ENCODE data around the gene CERS3. TPM values are rescaled to one million over a fixed set of nuclear protein-coding genes. Genes with fewer than 3 reads are reported as not detected.

The CERS3 gene
- total and polyA plus RNA-seq, 2 of the 4 experiments (the other 2 are of a cell fraction) = not detected

DNA sequence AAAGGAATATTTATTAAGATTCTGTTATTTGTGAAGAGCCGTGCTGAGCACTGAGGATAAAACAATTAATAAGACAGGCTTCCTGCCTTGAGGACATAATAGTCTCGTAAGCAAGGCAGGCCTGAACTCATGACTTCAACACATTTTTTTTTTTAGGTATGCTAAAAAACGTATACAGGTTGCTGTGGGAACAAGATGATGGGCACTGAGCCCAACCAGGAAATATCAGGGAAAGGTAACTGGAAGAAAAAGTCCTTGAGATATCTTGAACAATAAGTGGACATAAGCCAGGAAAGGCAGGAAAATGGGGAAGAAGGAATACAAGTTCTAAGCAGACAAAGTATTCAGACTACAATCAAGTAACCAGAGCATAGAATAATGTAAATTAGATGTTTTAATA is 26.1 kb downstream of the CERS3 start:
- no peak overlapping the region for H3K4me2 ChIP-seq (ENCODE audit: low read depth, low read length)
- CTCF ChIA-PET = no interaction called here
- no peak overlapping the region for H2BK15ac ChIP-seq (ENCODE audit: low read depth, low read length)
- H2BK5ac ChIP-seq (ENCODE audit: low read depth, low read length, poor library complexity, severe bottlenecking) = no peak overlapping the region
- no peak overlapping the region for H3K4me3 ChIP-seq (ENCODE audit: insufficient read depth, low read depth, low read length)
- no peak overlapping the region for H2BK20ac ChIP-seq (ENCODE audit: low read depth, low read length)
- no peaks in the 10 kb centered on the region for H3K4me1 ChIP-seq (ENCODE audit: control insufficient read depth, insufficient read depth, low read length)
- H3K56ac ChIP-seq (ENCODE audit: extremely low read depth, insufficient read depth, low read length) = no peak overlapping the region
- dilution Hi-C loops (cut with HindIII; ENCODE audit: low sequenced_read_pairs, unreplicated experiment) = no loop called here
- no TSS peak for BruUV-seq (replicated peaks)
- no peaks in the 10 kb centered on the region for H3K36me3 ChIP-seq (ENCODE audit: control insufficient read depth, insufficient read depth, low read length)
- H3K9me3 ChIP-seq (ENCODE audit: control insufficient read depth, insufficient read depth, low read length) = peaks cover 4% of the 10 kb centered on the region; the same call in 1 of the 2 replicates
- no CpG with 5 or more reads among the region's 3 CpGs for WGBS, 2 experiments (ENCODE audit: extremely low coverage in 2 of 2, insufficient read length in 1 of 2)
- no peak overlapping the region for H2AFZ ChIP-seq (replicated peaks; ENCODE audit: low read length, poor library complexity)
- ATAC-seq (ENCODE audit: low read depth) (no peak), DNase-seq (no peak)
- no peaks in the 10 kb centered on the region for H4K20me1 ChIP-seq (ENCODE audit: insufficient read depth, low read length)
- no peak overlapping the region for H4K91ac ChIP-seq (ENCODE audit: insufficient read depth, low read depth, low read length)
- H3K9ac ChIP-seq (ENCODE audit: low read depth, low read length) = no peak overlapping the region
- H3K9me1 ChIP-seq (ENCODE audit: insufficient read depth, low read length) = no peaks in the 10 kb centered on the region
- H2AK5ac ChIP-seq (ENCODE audit: low read depth, low read length) = no peak overlapping the region
- H3K14ac ChIP-seq (replicated peaks; ENCODE audit: low read depth, low read length) = no peak overlapping the region
- H4K8ac ChIP-seq (ENCODE audit: low read depth in 2 of 2, low read length in 2 of 2) = no peak overlapping the region
- no peak overlapping the region for H4K5ac ChIP-seq (ENCODE audit: low read depth, low read length)
- no peak overlapping the region for H2BK120ac ChIP-seq (ENCODE audit: low read depth, low read length)
- H3K27ac ChIP-seq (ENCODE audit: insufficient read depth, low read length) = no peak overlapping the region
- H2AK9ac ChIP-seq (replicated peaks; ENCODE audit: low read depth, low read length, poor library complexity) = no peak overlapping the region
- in situ Hi-C loops (cut with MboI; ENCODE audit: low sequenced_read_pairs) = no loop called here
- H3K79me1 ChIP-seq (ENCODE audit: low read depth in 1 of 2, low read length in 2 of 2) = no peaks in the 10 kb centered on the region
- no peak overlapping the region for H3K23ac ChIP-seq (ENCODE audit: low read depth, low read length)
- H3K18ac ChIP-seq (ENCODE audit: low read depth, low read length) = no peak overlapping the region
- TF ChIP-seq, protein P1, sequence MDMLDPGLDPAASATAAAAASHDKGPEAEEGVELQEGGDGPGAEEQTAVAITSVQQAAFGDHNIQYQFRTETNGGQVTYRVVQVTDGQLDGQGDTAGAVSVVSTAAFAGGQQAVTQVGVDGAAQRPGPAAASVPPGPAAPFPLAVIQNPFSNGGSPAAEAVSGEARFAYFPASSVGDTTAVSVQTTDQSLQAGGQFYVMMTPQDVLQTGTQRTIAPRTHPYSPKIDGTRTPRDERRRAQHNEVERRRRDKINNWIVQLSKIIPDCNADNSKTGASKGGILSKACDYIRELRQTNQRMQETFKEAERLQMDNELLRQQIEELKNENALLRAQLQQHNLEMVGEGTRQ (IDR thresholded peaks at IDR 0.05; ENCODE audit: low read depth, low read length) = no peak
- no peak for TF ChIP-seq MXI1 (IDR thresholded peaks at IDR 0.05; ENCODE audit: borderline replicate concordance, low read depth, low read length)
- TF ChIP-seq SMC3 (IDR thresholded peaks at IDR 0.05; ENCODE audit: low read depth, low read length) = no peak
- TF ChIP-seq RAD21 (IDR thresholded peaks at IDR 0.05; ENCODE audit: low read length) = no peak
- TF ChIP-seq RFX5 (IDR thresholded peaks at IDR 0.05; ENCODE audit: low read depth, low read length) = no peak
- no peak for TF ChIP-seq CHD1 (IDR thresholded peaks at IDR 0.05; ENCODE audit: low read depth, low read length)
- TF ChIP-seq BHLHE40 (IDR thresholded peaks at IDR 0.05; ENCODE audit: low read depth, low read length) = no peak
- TF ChIP-seq POLR2A (IDR thresholded peaks at IDR 0.05; ENCODE audit: low read depth, low read length) = no peak
- no peak for TF ChIP-seq FOS (IDR thresholded peaks at IDR 0.05; ENCODE audit: low read depth, low read length)
- no peak for TF ChIP-seq MAZ (IDR thresholded peaks at IDR 0.05; ENCODE audit: borderline replicate concordance, low read depth, low read length)
- TF ChIP-seq CEBPB (IDR thresholded peaks at IDR 0.05; ENCODE audit: low read depth, low read length) = no peak
- TF ChIP-seq, protein P2, sequence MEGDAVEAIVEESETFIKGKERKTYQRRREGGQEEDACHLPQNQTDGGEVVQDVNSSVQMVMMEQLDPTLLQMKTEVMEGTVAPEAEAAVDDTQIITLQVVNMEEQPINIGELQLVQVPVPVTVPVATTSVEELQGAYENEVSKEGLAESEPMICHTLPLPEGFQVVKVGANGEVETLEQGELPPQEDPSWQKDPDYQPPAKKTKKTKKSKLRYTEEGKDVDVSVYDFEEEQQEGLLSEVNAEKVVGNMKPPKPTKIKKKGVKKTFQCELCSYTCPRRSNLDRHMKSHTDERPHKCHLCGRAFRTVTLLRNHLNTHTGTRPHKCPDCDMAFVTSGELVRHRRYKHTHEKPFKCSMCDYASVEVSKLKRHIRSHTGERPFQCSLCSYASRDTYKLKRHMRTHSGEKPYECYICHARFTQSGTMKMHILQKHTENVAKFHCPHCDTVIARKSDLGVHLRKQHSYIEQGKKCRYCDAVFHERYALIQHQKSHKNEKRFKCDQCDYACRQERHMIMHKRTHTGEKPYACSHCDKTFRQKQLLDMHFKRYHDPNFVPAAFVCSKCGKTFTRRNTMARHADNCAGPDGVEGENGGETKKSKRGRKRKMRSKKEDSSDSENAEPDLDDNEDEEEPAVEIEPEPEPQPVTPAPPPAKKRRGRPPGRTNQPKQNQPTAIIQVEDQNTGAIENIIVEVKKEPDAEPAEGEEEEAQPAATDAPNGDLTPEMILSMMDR (conservative IDR thresholded peaks at IDR 0.05; ENCODE audit: low read depth, low read length) = no peak
- no peak for TF ChIP-seq MAFK (IDR thresholded peaks at IDR 0.05; ENCODE audit: low read depth, low read length)
- TF ChIP-seq, protein P3, sequence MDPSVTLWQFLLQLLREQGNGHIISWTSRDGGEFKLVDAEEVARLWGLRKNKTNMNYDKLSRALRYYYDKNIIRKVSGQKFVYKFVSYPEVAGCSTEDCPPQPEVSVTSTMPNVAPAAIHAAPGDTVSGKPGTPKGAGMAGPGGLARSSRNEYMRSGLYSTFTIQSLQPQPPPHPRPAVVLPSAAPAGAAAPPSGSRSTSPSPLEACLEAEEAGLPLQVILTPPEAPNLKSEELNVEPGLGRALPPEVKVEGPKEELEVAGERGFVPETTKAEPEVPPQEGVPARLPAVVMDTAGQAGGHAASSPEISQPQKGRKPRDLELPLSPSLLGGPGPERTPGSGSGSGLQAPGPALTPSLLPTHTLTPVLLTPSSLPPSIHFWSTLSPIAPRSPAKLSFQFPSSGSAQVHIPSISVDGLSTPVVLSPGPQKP (IDR thresholded peaks at IDR 0.05; ENCODE audit: borderline replicate concordance, low read depth, low read length) = no peak
- TF ChIP-seq NFE2L2 (IDR thresholded peaks at IDR 0.05; ENCODE audit: low read depth, low read length) = no peak
- no peak for TF ChIP-seq RCOR1 (IDR thresholded peaks at IDR 0.05; ENCODE audit: insufficient replicate concordance, low read length)
- POLR2A ChIA-PET (ENCODE audit: unreplicated experiment) = no interaction called here
- H3K27me3 ChIP-seq (ENCODE audit: control insufficient read depth, insufficient read depth, low read length) = no peaks in the 10 kb centered on the region
- intact Hi-C loops (cut with micrococcal nuclease) = no loop called here
- no peak overlapping the region for H3K4ac ChIP-seq (ENCODE audit: low read depth, low read length)
